NCI-H1436 (cell line): ENCODE data around the gene RDH8.
"Not testable (repeated sequence)": the region's sequence is repeated elsewhere in the genome, so short reads cannot be mapped to it uniquely, and the experiment has no call there.

ENCODE experiments used
- DNase-seq: peaks from one replicate; lab custom pipeline; 2025; lab: John Stamatoyannopoulos, UW

The RDH8 gene

GRCh38 chr19:10005632-10006334, 7.5 kb upstream of the RDH8 start:
- no peak for DNase-seq

- no peak for DNase-seq
Measured at GRCh38 chr19:10006335-10006708, 7.0 kb upstream of the RDH8 start.

DNA sequence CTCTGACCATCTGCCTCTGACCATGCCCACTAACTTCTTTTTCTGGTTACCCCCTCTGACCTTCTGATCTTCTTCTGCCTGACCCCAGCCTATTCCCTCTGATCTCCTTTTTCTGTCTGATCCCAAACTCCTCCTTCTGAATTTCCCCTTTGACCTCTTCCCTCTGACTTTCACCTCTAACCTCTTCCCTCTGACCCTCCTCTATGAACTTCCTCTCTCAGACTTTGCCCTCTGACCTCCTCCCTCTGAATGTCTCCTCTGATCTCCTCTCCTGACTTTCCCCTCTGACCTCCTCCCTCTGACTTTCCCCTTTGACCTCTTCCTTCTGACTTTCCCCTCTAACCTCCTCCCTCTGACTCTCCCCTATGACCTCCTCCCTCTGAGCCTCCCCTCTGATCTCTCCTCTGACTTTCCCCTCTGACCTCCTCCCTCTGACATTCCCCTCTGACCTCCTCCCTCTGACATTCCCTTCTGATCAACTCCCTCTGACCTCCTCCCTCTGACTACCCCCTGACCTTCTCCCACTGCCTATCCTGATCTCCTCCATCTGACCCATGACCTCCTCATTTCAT, 6.4 kb upstream of the RDH8 start:
- no peak for DNase-seq

DNA sequence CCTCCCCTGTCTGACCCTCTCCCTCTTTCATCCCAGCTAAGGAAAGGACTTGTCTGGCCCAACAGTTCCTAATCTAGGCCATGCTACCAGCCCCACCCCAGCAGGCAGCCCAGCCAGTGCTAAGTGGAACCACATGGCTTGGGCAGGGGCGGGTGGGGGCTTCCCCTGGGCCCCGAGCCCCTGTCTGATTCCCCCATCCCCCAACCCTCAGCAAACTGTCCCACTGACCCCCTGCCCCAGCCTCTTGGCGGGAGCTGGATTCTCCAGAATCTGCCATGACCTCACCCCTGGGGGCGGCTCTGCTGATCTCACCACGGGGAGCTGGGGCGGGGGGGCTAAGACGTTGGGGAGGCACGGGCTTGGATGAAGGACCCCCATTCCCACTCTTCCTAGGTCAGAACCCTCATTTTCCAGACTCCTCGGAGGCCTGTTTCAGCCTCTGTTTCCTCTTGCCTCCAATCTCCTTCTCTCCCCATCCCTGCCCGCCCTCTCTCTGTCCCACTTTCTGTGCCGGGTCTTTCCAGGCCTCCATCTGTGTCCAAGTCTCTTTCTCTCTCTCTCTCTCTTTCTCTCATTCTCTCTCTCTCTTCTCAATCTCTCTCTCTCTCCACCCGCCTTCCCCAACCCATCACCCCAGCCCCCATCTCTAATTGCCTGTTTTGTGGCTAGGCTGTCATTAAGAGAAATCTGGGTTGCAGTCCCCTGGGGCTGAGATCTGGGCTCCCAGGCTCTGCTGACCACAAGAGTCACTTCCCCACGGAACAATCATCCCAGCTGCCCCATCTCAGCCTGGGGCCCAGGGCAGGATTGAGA, 5.7 kb upstream of the RDH8 start:
- DNase-seq: no peak

GRCh38 chr19:10008184-10008765, 5.0 kb upstream of the RDH8 start:
- no peak for DNase-seq

- no peak for DNase-seq
Measured at GRCh38 chr19:10009714-10010224, 3.5 kb upstream of the RDH8 start.

- no peak for DNase-seq
Measured at GRCh38 chr19:10010247-10010691, 3.0 kb upstream of the RDH8 start, which contains the start of gene COL5A3. Gene COL5A3 (minus strand): TSS chr19:10010504. CDS start chr19:10010385, 119 bp downstream.

DNA sequence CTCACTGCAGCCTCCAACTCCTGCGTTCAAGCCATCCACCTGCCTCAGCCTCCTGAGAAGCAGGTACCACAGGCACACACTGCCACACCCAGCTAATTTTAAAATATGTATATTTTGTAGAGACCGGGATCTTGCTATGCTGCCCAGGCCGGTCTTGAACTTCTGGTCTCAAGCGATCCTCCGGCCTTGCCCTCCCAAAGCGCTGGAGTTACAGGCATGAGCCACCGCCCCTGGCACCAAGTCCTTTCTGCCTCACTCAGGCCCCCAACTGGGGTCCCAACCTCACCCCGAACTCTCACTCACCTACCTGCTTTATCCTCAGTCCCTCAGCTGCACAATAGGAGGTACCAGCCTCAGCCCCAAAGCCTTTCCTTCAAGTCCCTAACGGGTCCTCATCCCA, 2.3 kb upstream of the RDH8 start:
- no peak for DNase-seq

DNA sequence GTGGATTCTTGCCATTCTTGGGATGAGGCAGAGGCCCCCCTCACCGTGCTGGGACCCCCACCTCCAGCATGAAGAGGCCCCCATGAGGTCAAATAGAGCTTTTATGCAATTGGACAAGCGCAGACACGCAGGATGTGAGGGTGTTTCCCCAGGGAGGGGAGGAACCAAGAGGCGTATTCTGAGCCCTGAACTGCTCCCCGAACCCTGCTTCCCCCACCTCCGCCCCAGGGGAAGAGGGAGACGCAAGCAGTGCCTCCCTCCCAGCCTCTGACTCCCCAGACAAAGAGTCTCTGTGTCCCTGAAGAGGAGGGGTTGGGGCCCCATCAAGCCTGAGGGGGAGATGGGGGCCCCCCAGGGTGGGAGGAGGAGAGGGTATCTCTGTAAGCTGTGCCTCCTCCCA, 1.3 kb upstream of the RDH8 start:
- DNase-seq: no peak

- no peak for DNase-seq
Measured at GRCh38 chr19:10013834-10014618, 743 bp downstream of the RDH8 start.

GRCh38 chr19:10018263-10018662, 5.0 kb downstream of the RDH8 start:
- no peak for DNase-seq

GRCh38 chr19:10018786-10019185, 5.5 kb downstream of the RDH8 start:
- no peak for DNase-seq

- DNase-seq: no peak
Measured at GRCh38 chr19:10019246-10019645, 6.0 kb downstream of the RDH8 start.

GRCh38 chr19:10020851-10021250, 7.6 kb downstream of the RDH8 start:
- DNase-seq: no peak

GRCh38 chr19:10021446-10021845, 8.2 kb downstream of the RDH8 start:
- no peak for DNase-seq

GRCh38 chr19:10021863-10022262, 8.6 kb downstream of the RDH8 start:
- DNase-seq: no peak

- not testable (repeated sequence) for DNase-seq
Measured at GRCh38 chr19:10023096-10023495, 9.8 kb downstream of the RDH8 start.

DNA sequence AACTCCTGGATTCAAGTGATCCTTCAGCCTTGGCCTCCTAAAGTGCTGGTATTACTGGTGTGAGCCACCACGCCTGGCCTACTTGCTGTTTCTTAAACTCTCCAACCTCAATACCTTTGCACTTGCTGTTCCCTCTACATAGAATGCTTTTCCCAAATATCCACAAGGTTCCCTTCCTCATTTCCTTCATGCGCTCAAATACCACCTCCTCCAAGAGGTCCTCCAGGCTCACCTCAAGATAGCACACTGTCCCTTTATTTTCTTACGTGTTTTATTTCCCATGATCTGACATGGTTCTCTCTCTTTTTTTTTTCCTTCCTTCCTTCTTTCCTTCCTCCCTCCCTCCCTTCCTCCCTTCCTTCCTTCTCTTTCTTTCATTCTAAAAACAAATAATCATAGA, 13.5 kb downstream of the RDH8 start:
- DNase-seq: no peak

GRCh38 chr19:10027158-10027997, 14.1 kb downstream of the RDH8 start:
- peak; percentile 84 for DNase-seq

GRCh38 chr19:10033614-10034013, 20.3 kb downstream of the RDH8 start:
- DNase-seq: no peak

DNA sequence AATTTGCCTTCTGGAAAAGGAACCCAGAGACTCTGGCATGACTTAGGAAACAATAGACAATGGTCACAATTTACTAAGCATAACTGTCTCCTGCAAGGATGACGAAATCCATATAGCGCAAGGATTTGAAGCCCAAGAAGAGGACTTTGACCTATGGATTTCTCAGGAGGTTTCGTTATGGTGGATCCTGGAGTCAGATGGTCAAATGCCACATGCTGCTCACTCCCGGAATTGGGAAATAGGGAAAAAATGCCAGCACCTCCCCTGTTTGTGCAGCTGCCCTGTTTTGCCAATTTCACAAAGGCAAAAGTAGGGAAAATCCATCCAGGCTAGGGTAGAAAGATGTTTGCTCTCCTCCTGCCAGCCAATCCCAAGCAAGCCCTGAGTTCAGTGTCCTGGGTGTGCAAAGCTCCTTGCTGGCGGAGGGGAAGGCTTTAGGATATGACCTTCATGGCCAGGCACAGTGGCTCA, 23.4 kb downstream of the RDH8 start:
- DNase-seq: no peak
